HEK293 (cell line): Measurements from ENCODE around the gene HERC4.

ENCODE experiments used
- CTCF ChIP-seq: fragments of 450-650 bp; formaldehyde crosslinking; IDR thresholded peaks from 2 replicates; pipeline ENCODE4 v1.5.1; 2016; ENCODE audit warnings: missing biosample characterization, missing genetic modification characterization
- OSR2 ChIP-seq: fragments of 450-650 bp; formaldehyde crosslinking; IDR thresholded peaks from 2 replicates; pipeline ENCODE4 v1.5.1; 2016; ENCODE audit warnings: missing biosample characterization, missing genetic modification characterization
- REST ChIP-seq: fragments of 450-650 bp; formaldehyde crosslinking; IDR thresholded peaks from 2 replicates; pipeline ENCODE4 v1.5.1; 2016; ENCODE audit warnings: missing biosample characterization, missing genetic modification characterization
- TCF7L2 ChIP-seq: IDR thresholded peaks from 2 replicates; pipeline ENCODE4 v1.6.1; 2011; ENCODE audit warnings: low read depth, mild to moderate bottlenecking, inconsistent platforms, low read length, moderate library complexity, borderline replicate concordance
- ZBTB49 ChIP-seq: fragments of 450-650 bp; formaldehyde crosslinking; IDR thresholded peaks from 2 replicates; pipeline ENCODE4 v1.5.1; 2016; ENCODE audit warnings: missing biosample characterization, missing genetic modification characterization, low read depth
- ZNF121 ChIP-seq: fragments of 450-650 bp; formaldehyde crosslinking; IDR thresholded peaks from 2 replicates; pipeline ENCODE4 v1.5.1; 2016; ENCODE audit warnings: missing biosample characterization, missing genetic modification characterization
- ZNF23 ChIP-seq: fragments of 450-650 bp; formaldehyde crosslinking; IDR thresholded peaks from 2 replicates; pipeline ENCODE4 v1.5.1; 2016; ENCODE audit warnings: missing biosample characterization, missing genetic modification characterization, borderline replicate concordance
- ZNF335 ChIP-seq: fragments of 450-650 bp; formaldehyde crosslinking; conservative IDR thresholded peaks from 2 replicates; pipeline ENCODE4 v1.5.1; 2016; ENCODE audit warnings: missing biosample characterization, missing genetic modification characterization
- ZNF362 ChIP-seq: fragments of 450-650 bp; formaldehyde crosslinking; IDR thresholded peaks from 2 replicates; pipeline ENCODE4 v1.5.1; 2016; ENCODE audit warnings: missing biosample characterization, missing genetic modification characterization
- ZNF777 ChIP-seq: fragments of 450-650 bp; formaldehyde crosslinking; IDR thresholded peaks from 2 replicates; pipeline ENCODE4 v1.5.1; 2017; ENCODE audit warnings: missing biosample characterization, missing genetic modification characterization, borderline replicate concordance

- TF ChIP-seq ZBTB49 (no peak), CTCF (tag by site-specific recombination) (no peak), ZNF362 (peak; percentile 48), TCF7L2 (no peak), ZNF335 (tag by site-specific recombination) (no peak), REST (tag by site-specific recombination) (no peak), ZNF121 (tag by site-specific recombination) (no peak), ZNF23 (tag by site-specific recombination) (no peak), ZNF777 (tag by site-specific recombination) (no peak), OSR2 (no peak)
Observed at GRCh38 chr10:67914777-67915340, 160.2 kb downstream of the HERC4 start.
